NCI-H2196 treated with DMSO at 0.1 percent for 48 hours (cell line): ENCODE results near the gene ELP5.

Source experiments
- DNase-seq: peaks from one replicate; lab custom pipeline; 2025; ENCODE audit not compliant: unreplicated experiment; lab: John Stamatoyannopoulos, UW

ELP5 gene

DNA sequence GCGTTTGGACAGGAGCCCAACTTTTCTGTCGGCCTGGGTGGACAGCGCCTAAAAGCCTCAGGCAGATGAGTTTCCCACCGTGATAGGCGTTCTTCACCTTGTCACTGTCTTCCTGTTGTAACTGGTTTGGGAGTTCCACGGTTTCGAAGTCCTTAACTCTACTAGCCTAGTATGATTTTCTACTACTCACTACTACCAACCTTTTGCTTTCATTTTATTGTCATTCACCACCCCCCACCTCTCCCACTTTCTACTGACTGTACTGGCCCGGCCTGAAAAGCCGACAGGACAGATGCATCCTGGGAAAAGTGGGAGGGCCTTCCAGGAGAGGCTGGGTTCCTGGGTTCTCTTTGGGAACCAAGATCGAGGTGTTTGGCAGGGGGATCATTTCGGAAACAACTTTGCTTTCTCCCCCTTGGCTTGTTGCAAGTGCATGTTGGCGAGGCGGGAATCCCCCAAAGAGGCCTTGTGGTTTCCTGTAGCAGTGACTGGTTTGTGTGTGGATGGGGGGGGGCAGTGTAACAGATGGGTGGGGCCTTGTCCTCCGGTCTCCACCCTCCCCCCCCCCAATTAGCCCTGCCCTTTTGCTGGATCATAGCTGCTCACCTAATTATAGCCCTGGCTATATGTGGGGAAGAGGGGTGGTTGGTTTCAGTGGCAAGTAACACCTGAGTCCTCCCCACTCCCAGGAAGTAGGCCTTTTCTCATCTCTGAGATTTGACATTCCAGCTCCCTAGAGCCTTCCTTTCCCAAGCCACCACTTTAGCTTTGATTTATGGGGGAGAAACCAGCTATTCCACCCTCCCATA is 56.8 kb downstream of the ELP5 start:
- DNase-seq, result peak; percentile 42
